Breast epithelium (tissue), 4 donors: Measurements from ENCODE around the gene CDH23. TPM values are rescaled to one million over a fixed set of nuclear protein-coding genes. Genes with fewer than 3 reads are reported as not detected.
A peak's percentile ranks its signal among the peaks of the same experiment; 100 is the strongest.

Experiments
- DNase-seq, 2 donors: peaks; one replicate each; pipeline ENCODE4 v3.0.0-alpha.2; 2019; ENCODE audit warnings: low spot score in 2 of 2
- H3K27ac ChIP-seq, 2 donors: fragments of 200-600 bp; sonication (generic) in 1 of 2; one replicate each; pipeline ENCODE4 v1.5.1; 2016 to 2019; ENCODE audit warnings: mild to moderate bottlenecking in 1 of 2
- H3K27me3 ChIP-seq, 2 donors: fragments of 200-600 bp; sonication (generic) in 1 of 2; one replicate each; pipeline versions ENCODE4 v1.5.1 to v1.6.0; 2017 to 2019; ENCODE audit warnings: control low read depth in 1 of 2, mild to moderate bottlenecking in 1 of 2
- H3K36me3 ChIP-seq: fragments of 200-600 bp; one replicate; pipeline ENCODE4 v1.5.1; 2019
- H3K4me1 ChIP-seq, 2 donors: fragments of 200-600 bp; sonication (generic); one replicate each; pipeline ENCODE4 v1.5.1; 2016 to 2019; ENCODE audit warnings: control low read depth in 1 of 2
- H3K4me3 ChIP-seq, 3 donors: fragments of 200-600 bp; sonication (generic); 1 replicate in 2 of 3; 2 replicates in 1 of 3; pipeline ENCODE4 v1.5.1; 2016 to 2019; ENCODE audit warnings: mild to moderate bottlenecking in 3 of 3, moderate library complexity in 2 of 3
- H3K9me3 ChIP-seq, 2 donors: fragments of 200-600 bp; sonication (generic) in 1 of 2; one replicate each; pipeline ENCODE4 v1.5.1; 2016 to 2019; ENCODE audit warnings: control low read depth in 1 of 2
- CTCF ChIP-seq, 3 donors: fragments of 450-650 bp; IDR thresholded peaks; one replicate each; pipeline ENCODE4 v1.5.1; 2016 to 2017; ENCODE audit warnings: antibody characterized with exemption in 3 of 3, mild to moderate bottlenecking in 3 of 3, moderate library complexity in 3 of 3
- POLR2A ChIP-seq: fragments of 450-650 bp; IDR thresholded peaks from one replicate; pipeline ENCODE4 v1.6.1; 2016; ENCODE audit warnings: antibody characterized with exemption, mild to moderate bottlenecking, moderate library complexity
- POLR2AphosphoS5 ChIP-seq, 3 donors: sonication (generic); formaldehyde crosslinking; IDR thresholded peaks; one replicate each; pipeline ENCODE4 v1.6.1; 2017; ENCODE audit warnings: antibody characterized with exemption in 3 of 3
- intact Hi-C: fragments of 100-400 bp; cut with DNase I; formaldehyde crosslinking; loops from one replicate; pipeline ENCODE4 v1.15.1; 2023; ENCODE audit warnings: low total_unique reads
- total RNA-seq, 3 donors: library from RNA; depleted of rRNA; stranded (reverse); fragments of >200 nt; gene quantifications; one replicate each; pipeline ENCODE4 v1.1.0, GENCODE V29; 2016

CDH23 gene
- total RNA-seq, 3 donors from 2014 or later, result 8.5 to 13.8 (median 11.6) TPM

- Histone ChIP-seq H3K27me3 (no peaks in the 10 kb centered on the region), H3K27ac (peak overlapping the region; percentile 13 to 68), H3K4me1 (peaks cover 18 to 20% of the 10 kb centered on the region in 2 donors), H3K4me3 (no peak overlapping the region), H3K9me3 (no peaks in the 10 kb centered on the region), H3K36me3 (no peaks in the 10 kb centered on the region)
- intact Hi-C loops, result no loop called here
- DNase-seq, result no peak
- TF ChIP-seq CTCF (IDR thresholded peaks at IDR 0.05), result no peak
- TF ChIP-seq POLR2AphosphoS5 (IDR thresholded peaks at IDR 0.05), result no peak
- no peak for TF ChIP-seq POLR2A
These were observed 356.6 kb downstream of the CDH23 start for GRCh38 chr10:71753091-71753959.

- Histone ChIP-seq H3K4me3 (no peak overlapping the region), H3K36me3 (no peaks in the 10 kb centered on the region), H3K27ac (peak overlapping the region; percentile 13 to 68), H3K9me3 (no peaks in the 10 kb centered on the region), H3K27me3 (no peaks in the 10 kb centered on the region), H3K4me1 (peaks cover 11 to 15% of the 10 kb centered on the region in 2 donors)
- intact Hi-C loops, result no loop called here
- TF ChIP-seq POLR2AphosphoS5 (IDR thresholded peaks at IDR 0.05) (no peak), CTCF (IDR thresholded peaks at IDR 0.05) (no peak), POLR2A (no peak)
- no peak for DNase-seq
These were observed 357.3 kb downstream of the CDH23 start for GRCh38 chr10:71753960-71754505.

GRCh38 chr10:71754562-71754961 lies 357.8 kb downstream of the CDH23 start:
- H3K27ac ChIP-seq, result peak overlapping the region in 1 of 2 donors; percentile 89
- intact Hi-C loops, result no loop called here
- H3K4me3 ChIP-seq, result no peak overlapping the region
- DNase-seq, result no peak
- H3K36me3 ChIP-seq, result no peaks in the 10 kb centered on the region
- H3K9me3 ChIP-seq, result no peaks in the 10 kb centered on the region
- no peaks in the 10 kb centered on the region for H3K27me3 ChIP-seq
- no peak for TF ChIP-seq CTCF (IDR thresholded peaks at IDR 0.05)
- no peak for TF ChIP-seq POLR2AphosphoS5 (IDR thresholded peaks at IDR 0.05)
- no peak for TF ChIP-seq POLR2A
- peaks cover 8 to 14% of the 10 kb centered on the region in 2 donors for H3K4me1 ChIP-seq

GRCh38 chr10:71755179-71755879 lies 358.6 kb downstream of the CDH23 start:
- H3K4me1 ChIP-seq, result peaks cover 8 to 14% of the 10 kb centered on the region in 2 donors

More at GRCh38 chr10:71755179-71755879, 358.6 kb downstream of the CDH23 start:
- TF ChIP-seq POLR2AphosphoS5 (IDR thresholded peaks at IDR 0.05), result no peak
- no peak for TF ChIP-seq CTCF (IDR thresholded peaks at IDR 0.05)
- no peak for TF ChIP-seq POLR2A
- no peak for DNase-seq
- Histone ChIP-seq H3K9me3 (no peaks in the 10 kb centered on the region), H3K4me3 (no peak overlapping the region), H3K27me3 (no peaks in the 10 kb centered on the region), H3K27ac (peak overlapping the region; percentile 45 to 89), H3K36me3 (no peaks in the 10 kb centered on the region)
- intact Hi-C loops, result no loop called here
